ENCODE results near the gene NMNAT2. TPM values are rescaled to one million over a fixed set of nuclear protein-coding genes. Genes with fewer than 3 reads are reported as not detected.

Gene NMNAT2
- total RNA-seq, 3 donors from 2014 or later: 0.29 to 2.4 (median 1.6) TPM

- Histone ChIP-seq H3K4me1 (peaks cover 4 to 14% of the 10 kb centered on the region in 2 donors), H3K27me3 (peaks cover 0 to 35% of the 10 kb centered on the region in 2 donors)
- DNase-seq (ENCODE audit: low spot score in 2 of 2): no peak
These were observed 3.8 kb downstream of the NMNAT2 start for GRCh38 chr1:183414365-183414764.

GRCh38 chr1:183411091-183411490 lies 7.1 kb downstream of the NMNAT2 start:
- Histone ChIP-seq H3K27me3 (peaks cover 0 to 4% of the 10 kb centered on the region in 2 donors), H3K9me3 (no peaks in the 10 kb centered on the region), H3K4me3 (no peak overlapping the region), H3K36me3 (no peaks in the 10 kb centered on the region), H3K4me1 (no peaks in the 10 kb centered on the region), H3K27ac (no peak overlapping the region)
- TF ChIP-seq POLR2AphosphoS5 (IDR thresholded peaks at IDR 0.05): no peak
- no peak for TF ChIP-seq CTCF (IDR thresholded peaks at IDR 0.05)
- no peak for TF ChIP-seq POLR2A (IDR thresholded peaks at IDR 0.05)
- DNase-seq (ENCODE audit: low spot score in 2 of 2): no peak
- intact Hi-C loops (cut with DNase I; ENCODE audit: low total_unique reads): no loop called here

More at GRCh38 chr1:183414365-183414764, 3.8 kb downstream of the NMNAT2 start:
- Histone ChIP-seq H3K27ac (no peak overlapping the region), H3K36me3 (no peaks in the 10 kb centered on the region), H3K9me3 (no peaks in the 10 kb centered on the region), H3K4me3 (no peak overlapping the region)
- TF ChIP-seq CTCF (IDR thresholded peaks at IDR 0.05): no peak
- TF ChIP-seq POLR2AphosphoS5 (IDR thresholded peaks at IDR 0.05): no peak
- no peak for TF ChIP-seq POLR2A (IDR thresholded peaks at IDR 0.05)
- intact Hi-C loops (cut with DNase I; ENCODE audit: low total_unique reads): no loop called here

GRCh38 chr1:183407961-183408360 lies 10.2 kb downstream of the NMNAT2 start:
- Histone ChIP-seq H3K27me3 (no peaks in the 10 kb centered on the region), H3K36me3 (no peaks in the 10 kb centered on the region), H3K4me1 (no peaks in the 10 kb centered on the region), H3K27ac (no peak overlapping the region), H3K9me3 (no peaks in the 10 kb centered on the region), H3K4me3 (no peak overlapping the region)
- no peak for DNase-seq (ENCODE audit: low spot score in 2 of 2)
- intact Hi-C loops (cut with DNase I; ENCODE audit: low total_unique reads): no loop called here
- TF ChIP-seq CTCF (IDR thresholded peaks at IDR 0.05) (no peak), POLR2A (IDR thresholded peaks at IDR 0.05) (no peak), POLR2AphosphoS5 (IDR thresholded peaks at IDR 0.05) (no peak)

- intact Hi-C loops (cut with DNase I; ENCODE audit: low total_unique reads): no loop called here
- Histone ChIP-seq H3K36me3 (no peaks in the 10 kb centered on the region), H3K27me3 (no peaks in the 10 kb centered on the region), H3K4me3 (no peak overlapping the region), H3K27ac (no peak overlapping the region), H3K4me1 (no peaks in the 10 kb centered on the region), H3K9me3 (no peaks in the 10 kb centered on the region)
- TF ChIP-seq POLR2A (IDR thresholded peaks at IDR 0.05) (no peak), POLR2AphosphoS5 (IDR thresholded peaks at IDR 0.05) (no peak), CTCF (IDR thresholded peaks at IDR 0.05) (no peak)
- DNase-seq (ENCODE audit: low spot score in 2 of 2): no peak
These were observed 10.7 kb downstream of the NMNAT2 start for GRCh38 chr1:183407474-183407873.

- TF ChIP-seq POLR2AphosphoS5 (IDR thresholded peaks at IDR 0.05): no peak
- TF ChIP-seq POLR2A (IDR thresholded peaks at IDR 0.05): no peak
- TF ChIP-seq CTCF (IDR thresholded peaks at IDR 0.05): no peak
- Histone ChIP-seq H3K4me3 (no peak overlapping the region), H3K27me3 (no peaks in the 10 kb centered on the region), H3K27ac (no peak overlapping the region), H3K9me3 (no peaks in the 10 kb centered on the region), H3K4me1 (no peaks in the 10 kb centered on the region), H3K36me3 (no peaks in the 10 kb centered on the region)
- DNase-seq (ENCODE audit: low spot score in 2 of 2): no peak
- intact Hi-C loops (cut with DNase I; ENCODE audit: low total_unique reads): no loop called here
These were observed 13.7 kb downstream of the NMNAT2 start for GRCh38 chr1:183404476-183404875.
